Inflammatory macrophage (primary cell): ENCODE data around the gene PELO.

Source experiments
- DNase-seq, 2 donors: peaks; one replicate each; pipeline ENCODE4 v3.0.0-alpha.2; 2020 to 2022

The PELO gene

DNA sequence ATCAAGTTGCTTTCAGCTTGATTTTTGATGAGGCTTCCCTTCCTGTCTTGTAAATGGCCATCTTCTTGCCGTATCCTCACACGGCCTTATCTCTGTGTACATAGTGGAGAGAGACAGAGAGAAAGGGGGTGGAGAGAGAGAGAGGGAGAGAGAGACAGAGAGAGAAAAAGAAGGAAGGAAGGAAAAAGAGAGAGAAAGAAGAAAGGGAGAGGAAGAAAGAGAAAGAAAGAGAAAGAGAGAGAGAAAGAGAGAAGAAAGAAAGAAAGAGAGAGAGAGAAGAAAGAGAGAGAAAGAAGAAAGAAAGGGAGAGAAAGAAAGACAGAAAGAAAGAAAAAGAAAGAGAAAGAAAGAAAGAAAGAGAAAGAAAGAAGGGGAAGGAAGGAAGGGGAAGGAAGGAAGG is 46.6 kb downstream of the PELO start:
- DNase-seq = no peak

DNA sequence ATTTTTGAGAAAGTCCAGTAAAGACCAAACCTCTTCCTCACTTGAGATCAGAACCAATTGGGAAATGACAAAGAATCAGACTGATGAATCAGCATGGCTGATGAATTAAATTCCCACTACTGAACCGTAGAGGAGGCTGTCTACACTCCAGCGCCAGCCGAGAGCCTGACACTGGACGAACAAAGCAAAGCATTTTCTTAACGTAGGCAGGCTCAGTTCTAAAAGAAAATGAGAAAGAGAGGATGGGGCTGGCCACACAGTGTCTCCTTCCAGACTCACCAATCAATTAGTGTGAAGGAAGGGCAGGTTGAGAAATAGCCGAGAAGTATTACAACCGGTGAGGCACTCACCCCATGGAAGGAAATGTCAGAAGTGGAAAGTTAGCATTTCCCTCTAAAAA is 49.4 kb downstream of the PELO start:
- no peak for DNase-seq
